HG03571 (cell line): Measurements from ENCODE around the gene PRDM7.
"Not testable (repeated sequence)": the region's sequence is repeated elsewhere in the genome, so short reads cannot be mapped to it uniquely, and the experiment has no call there.

Experiments used
- ATAC-seq: cut with Tn5 transposase; IDR thresholded peaks from one replicate; pipeline ENCODE4 v1.9.1; 2021; ENCODE audit not compliant: unreplicated experiment

PRDM7 gene

DNA sequence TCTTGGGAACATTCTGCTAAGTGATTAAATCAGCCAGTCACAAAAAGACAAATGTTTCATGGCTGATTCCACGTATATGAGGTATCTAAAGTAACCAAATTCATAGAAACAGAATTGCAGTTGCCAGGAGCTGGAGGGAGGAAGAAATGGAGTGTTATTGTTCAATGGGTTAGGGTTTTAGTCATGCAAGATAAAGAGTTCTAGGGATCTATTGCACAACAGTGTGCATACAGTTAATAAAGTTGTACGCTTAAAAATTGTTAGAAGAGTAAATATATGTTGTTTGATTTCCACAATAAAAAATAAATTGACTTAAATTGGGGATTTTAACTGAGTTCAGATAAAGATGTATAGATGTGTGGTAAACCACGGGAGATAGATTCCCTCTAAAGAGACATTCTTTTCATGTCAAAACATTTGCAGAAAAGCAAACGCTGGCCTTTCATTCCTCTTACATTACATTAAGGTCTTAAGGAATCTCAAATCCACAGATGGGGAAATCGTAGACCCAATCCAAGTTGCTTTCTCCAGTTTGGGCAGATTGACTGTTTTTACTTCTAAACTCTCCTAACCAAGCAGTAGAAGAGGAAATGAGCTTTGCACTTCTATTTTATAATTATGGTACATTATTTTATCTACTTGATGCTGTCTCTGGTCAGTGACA lies 4.6 kb downstream of the PRDM7 start:
- ATAC-seq: no peak

- no peak for ATAC-seq
These were observed 6.7 kb downstream of the PRDM7 start for GRCh38 chr16:90070440-90070839.

DNA sequence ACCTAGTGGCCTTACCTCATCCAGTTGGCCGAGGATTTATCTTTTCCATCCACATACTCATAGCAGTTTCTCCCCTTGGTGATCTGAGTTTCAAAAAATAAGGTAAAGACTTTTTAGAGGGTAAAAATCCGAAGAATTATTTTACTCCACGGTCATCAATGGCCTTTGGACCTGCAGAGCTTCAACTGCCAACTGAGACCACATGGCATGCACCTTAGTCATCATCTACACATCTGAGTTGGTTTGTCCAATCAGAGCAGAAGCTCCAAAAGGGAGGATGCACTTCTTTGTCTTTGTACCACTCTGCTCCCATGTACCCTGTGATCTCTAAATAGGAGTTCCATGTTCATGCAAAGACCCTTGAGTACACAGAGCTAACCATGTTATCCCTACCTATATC lies 15.7 kb downstream of the PRDM7 start:
- no peak for ATAC-seq

DNA sequence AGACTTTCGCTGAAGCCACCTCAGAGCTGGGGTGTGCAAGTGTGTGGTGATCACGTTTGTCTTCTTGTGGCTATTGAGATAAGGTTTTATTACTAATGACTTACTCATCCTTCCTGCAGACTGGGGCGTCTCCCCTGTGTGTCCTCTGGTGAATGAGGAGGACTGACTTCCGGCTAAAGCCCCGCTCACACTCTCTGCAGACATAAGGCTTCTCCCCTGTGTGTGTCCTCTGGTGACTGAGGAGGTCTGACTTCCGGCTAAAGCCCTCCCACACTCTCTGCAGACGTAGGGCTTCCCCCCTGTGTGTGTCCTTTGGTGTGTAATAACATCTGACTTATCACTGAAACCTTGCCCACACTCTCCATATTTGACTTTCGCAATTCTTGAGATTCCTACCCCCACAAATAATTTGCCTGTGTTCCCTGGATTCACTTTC lies 19.4 kb downstream of the PRDM7 start:
- ATAC-seq: no peak

GRCh38 chr16:90056521-90056920 lies 20.6 kb downstream of the PRDM7 start:
- not testable (repeated sequence) for ATAC-seq

- ATAC-seq: no peak
These were observed 21.8 kb downstream of the PRDM7 start for GRCh38 chr16:90055371-90055770.

- ATAC-seq: no peak
These were observed 22.6 kb downstream of the PRDM7 start for GRCh38 chr16:90054554-90054953.

DNA sequence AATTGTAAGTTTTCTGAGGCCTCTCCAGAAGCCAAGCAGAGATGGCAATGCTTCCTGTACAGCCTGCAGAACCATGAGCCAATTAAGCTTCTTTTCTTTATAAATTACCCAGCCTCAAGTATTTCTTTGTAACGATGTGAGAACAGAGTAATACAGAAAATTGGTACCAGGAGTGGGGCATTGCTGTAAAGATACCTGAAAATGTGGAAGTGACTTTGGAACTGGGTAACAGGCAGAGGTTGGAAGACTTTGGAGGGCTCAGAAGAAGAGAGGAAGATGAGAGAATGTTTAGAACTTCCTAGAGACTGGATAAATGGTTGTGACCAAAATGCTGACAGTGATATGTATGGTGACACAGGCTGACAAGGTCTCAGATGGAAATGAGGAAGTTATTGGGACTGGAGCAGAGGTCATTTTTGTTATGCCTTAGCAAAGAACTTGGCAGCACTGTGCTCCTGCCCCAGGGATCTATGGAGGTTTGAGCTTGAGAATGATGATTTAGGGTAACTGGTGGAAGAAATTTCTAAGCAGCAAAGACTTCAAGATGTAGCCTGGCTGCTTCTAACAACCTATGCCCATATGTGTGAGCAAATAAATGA lies 23.1 kb downstream of the PRDM7 start:
- ATAC-seq: no peak

DNA sequence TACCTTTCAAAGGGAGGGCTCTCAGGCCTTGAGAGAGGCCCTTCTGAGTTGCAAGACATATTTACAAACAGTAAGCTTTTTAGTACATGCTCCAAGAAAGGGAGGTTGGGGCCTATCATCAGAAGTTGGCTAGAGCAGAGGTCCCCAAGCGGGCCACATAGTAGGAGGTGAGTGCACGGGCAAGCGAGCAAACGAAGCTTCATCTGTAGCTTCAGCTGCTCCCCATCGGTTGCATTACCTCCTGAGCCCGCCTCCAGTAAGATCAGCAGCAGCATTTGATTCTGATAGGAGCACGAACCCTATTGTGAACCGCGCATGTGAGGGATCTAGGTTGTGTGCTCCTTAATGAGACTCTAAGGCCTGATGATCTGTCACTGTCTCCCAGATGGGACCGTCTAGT lies 26.2 kb downstream of the PRDM7 start:
- no peak for ATAC-seq

- no peak for ATAC-seq
These were observed 28.3 kb downstream of the PRDM7 start for GRCh38 chr16:90048737-90049330.

- ATAC-seq: no peak
These were observed 28.8 kb downstream of the PRDM7 start for GRCh38 chr16:90048347-90048722.

GRCh38 chr16:90047714-90048346 lies 29.3 kb downstream of the PRDM7 start:
- no peak for ATAC-seq

DNA sequence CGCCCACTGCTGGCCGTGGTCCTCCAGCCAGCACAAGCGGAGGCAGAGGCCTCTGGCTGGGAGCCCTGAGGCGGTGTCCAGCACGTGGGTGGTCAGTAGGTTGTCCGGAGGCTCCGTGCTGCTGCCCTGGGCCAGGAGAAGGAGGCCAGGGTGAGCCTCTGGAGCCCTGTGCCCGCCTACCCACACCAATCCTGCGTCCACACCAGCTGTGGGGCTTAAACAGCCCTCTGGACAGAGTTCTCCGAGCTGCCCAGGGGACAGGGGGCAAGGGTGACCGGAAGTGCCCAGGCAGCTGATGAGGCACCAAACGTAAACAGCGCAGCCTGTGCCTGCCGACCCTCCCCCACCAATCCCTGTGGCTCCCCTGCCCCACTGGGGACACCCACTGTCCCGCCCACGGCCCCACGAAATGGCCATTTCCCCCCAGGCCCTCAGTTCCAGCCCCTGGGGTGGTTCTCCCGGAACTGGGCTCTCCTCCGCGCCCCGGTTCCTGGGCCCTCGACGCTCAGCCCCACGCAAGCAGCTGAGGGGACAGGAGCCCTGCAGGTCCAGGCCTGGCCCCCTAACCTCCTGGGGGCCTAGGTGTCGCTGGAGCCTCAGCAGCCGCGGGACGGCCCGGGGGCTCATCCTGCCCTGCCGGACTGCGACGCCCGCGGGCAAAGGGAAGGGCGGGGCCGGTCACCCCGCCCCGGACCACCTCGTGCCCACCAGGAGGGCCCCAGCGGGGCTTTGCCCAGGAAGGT lies 30.0 kb downstream of the PRDM7 start:
- ATAC-seq: no peak

DNA sequence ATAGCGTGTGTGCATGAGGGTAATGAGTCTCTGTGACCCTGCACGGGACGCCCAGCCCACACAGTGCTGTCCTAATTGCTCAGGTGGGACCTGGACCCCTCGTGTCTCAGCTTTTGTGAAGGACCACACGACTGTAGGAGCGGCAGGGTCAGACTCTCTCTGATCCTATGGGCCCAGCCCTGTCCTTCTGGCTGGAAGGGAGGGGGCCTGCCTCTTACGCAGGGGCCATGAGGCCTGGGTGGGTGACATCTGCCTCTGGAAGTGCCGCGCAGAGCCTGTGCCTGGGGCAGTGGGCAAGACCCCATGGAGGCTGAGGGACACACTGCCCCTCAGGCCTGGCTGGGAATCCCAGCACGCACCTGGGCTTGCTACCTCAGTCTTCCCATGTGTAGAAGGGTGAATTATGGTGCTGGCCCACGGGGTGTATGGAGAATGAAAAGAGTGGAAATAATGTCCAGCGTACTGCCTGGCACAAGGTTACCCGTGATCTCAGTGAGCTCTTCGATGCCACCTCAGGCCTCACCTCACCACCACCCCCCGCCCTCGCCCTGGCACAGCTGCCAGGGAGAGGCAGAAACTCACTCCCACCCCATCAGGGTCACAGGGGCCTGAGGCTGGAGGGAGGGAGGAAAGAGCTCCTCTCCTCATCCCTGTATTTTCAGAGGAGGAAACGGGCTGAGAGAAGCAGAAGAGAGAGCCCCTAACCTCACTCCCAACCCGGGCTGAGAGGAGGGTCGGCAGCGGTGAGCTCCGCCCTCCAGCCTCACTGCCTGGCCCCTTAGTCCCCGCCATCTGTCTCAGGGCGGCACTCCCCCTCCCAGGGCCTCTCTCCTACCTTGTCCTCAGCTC lies 30.8 kb downstream of the PRDM7 start:
- no peak for ATAC-seq

- no peak for ATAC-seq
These were observed 33.0 kb downstream of the PRDM7 start for GRCh38 chr16:90044111-90044551.

DNA sequence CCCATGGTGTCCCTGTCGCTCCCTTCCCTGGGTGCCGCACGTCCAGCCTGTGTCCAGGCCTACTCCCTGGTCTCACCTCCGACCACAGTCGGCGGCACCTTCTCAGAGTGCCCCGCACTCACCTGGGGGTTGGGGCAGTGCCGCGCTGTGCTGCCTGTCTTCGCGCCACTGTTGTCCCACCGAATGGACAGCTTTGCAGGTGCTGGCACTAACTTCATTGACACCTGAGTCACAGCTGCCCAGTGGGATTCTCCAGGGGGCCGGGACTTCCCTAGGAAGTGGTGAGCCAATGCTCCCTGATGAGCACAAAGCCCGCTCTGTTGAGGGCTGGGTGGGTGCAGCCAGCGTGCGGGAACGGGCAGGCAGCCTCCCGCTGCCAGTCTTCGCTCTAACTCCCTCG lies 33.6 kb downstream of the PRDM7 start:
- no peak for ATAC-seq

- ATAC-seq: no peak
These were observed 34.1 kb downstream of the PRDM7 start for GRCh38 chr16:90042946-90043514.

GRCh38 chr16:90041896-90042473 lies 35.1 kb downstream of the PRDM7 start:
- ATAC-seq: no peak

DNA sequence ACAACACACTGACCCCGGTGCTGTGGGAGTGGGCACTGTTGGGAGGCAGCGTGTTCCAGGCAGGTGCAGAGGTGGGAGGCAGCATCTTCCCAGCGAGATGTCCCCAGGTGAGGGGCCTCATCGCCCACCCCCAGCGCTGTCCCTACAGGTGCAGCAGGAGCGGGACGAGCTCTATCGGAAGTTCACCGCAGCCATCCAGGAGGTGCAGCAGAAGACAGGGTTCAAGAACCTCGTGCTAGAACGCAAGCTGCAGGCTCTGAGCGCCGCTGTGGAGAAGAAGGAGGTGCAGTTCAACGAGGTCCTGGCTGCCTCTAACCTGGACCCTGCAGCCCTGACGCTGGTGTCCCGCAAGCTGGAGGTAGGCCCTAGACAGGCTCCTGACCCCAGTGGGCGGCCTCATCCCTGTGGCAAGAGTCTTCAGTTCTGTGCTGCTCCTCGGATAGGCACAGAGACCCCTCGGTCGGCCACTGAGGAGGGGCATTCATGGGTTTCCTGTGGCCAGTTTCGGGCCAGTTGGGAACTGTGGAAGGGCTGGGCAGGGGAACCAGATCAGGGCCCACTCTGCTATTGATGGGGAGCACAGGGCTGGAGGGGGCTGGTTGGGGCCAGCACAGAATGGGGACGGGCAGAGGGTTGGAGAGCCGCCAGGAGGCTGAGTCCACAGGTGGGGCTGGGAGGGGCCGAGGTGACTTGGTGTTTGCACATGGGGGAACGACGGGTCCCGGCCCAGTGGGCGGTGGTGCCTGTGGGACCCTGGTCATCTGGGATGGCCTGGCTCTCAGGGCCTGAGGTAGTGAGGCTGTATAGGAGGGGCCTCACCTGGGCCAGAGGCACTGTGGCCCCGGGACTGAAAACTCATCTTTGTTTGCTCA lies 36.7 kb downstream of the PRDM7 start:
- ATAC-seq: no peak
